ENCODE data around the gene SIVA1.

Gene SIVA1

DNA sequence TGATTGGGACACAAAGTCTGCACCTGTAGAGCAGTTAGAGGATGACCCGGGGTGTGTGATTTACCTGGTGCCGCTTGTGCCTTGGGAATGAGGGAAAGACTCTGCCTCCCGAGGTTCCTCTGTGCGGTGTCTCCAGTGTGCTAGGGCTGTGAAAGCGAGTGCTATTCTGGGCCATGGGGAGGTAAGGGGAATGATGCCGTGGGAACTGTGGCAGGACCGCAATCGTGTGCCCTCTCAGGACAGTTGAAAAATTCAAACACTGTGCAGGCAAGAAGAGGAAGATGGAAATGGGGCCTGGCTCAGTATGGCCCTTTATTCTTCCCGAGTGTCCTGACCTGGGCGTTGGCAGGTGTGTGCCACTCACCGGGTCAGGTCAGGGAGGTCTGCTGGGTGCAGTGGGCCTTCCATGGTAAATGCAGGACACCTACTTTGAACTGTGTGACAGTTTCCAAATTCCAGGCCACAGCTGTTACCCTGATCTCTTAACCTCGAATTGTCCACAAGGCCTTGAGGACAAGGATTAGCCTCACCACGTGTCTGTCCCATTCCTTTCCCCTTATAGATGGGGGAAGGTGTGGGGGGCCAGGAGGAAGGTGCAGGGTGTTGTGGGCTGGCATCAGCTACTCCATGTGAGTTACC lies 1.4 kb downstream of the SIVA1 start:
- DNase-seq (ENCODE audit: low read depth), result no peak
- TF ChIP-seq, protein P1, sequence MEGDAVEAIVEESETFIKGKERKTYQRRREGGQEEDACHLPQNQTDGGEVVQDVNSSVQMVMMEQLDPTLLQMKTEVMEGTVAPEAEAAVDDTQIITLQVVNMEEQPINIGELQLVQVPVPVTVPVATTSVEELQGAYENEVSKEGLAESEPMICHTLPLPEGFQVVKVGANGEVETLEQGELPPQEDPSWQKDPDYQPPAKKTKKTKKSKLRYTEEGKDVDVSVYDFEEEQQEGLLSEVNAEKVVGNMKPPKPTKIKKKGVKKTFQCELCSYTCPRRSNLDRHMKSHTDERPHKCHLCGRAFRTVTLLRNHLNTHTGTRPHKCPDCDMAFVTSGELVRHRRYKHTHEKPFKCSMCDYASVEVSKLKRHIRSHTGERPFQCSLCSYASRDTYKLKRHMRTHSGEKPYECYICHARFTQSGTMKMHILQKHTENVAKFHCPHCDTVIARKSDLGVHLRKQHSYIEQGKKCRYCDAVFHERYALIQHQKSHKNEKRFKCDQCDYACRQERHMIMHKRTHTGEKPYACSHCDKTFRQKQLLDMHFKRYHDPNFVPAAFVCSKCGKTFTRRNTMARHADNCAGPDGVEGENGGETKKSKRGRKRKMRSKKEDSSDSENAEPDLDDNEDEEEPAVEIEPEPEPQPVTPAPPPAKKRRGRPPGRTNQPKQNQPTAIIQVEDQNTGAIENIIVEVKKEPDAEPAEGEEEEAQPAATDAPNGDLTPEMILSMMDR (IDR thresholded peaks at IDR 0.05; ENCODE audit: insufficient read depth, low read depth, low read length, missing control alignments), result no peak
- peak overlapping the region; percentile 83 for H3K4me3 ChIP-seq (ENCODE audit: low read length)

DNA sequence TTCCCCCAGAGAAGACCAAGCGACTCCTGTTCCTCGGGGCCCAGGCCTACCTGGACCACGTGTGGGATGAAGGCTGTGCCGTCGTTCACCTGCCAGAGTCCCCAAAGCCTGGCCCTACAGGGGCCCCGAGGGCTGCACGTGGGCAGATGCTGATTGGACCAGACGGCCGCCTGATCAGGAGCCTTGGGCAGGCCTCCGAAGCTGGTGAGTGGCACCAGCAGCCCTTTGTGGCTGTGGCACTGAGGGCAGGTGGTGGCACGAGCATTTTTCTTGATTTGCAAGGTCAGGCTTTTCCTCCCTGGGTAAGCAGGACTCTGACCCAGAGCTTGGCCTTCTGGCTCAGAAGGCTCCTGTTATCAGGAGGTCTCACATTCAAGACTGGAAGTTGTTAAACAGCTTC lies 2.7 kb downstream of the SIVA1 start:
- no peak for DNase-seq (ENCODE audit: low read depth)
- H3K4me3 ChIP-seq (ENCODE audit: low read length), result no peak overlapping the region
- TF ChIP-seq, protein P1 (IDR thresholded peaks at IDR 0.05; ENCODE audit: insufficient read depth, low read depth, low read length, missing control alignments), result no peak

- TF ChIP-seq, protein P1 (IDR thresholded peaks at IDR 0.05; ENCODE audit: insufficient read depth, low read depth, low read length, missing control alignments), result no peak
- no peak for DNase-seq (ENCODE audit: low read depth)
- no peak overlapping the region for H3K4me3 ChIP-seq (ENCODE audit: low read length)
Observed at GRCh38 chr14:104756477-104757237, 3.7 kb downstream of the SIVA1 start.

DNA sequence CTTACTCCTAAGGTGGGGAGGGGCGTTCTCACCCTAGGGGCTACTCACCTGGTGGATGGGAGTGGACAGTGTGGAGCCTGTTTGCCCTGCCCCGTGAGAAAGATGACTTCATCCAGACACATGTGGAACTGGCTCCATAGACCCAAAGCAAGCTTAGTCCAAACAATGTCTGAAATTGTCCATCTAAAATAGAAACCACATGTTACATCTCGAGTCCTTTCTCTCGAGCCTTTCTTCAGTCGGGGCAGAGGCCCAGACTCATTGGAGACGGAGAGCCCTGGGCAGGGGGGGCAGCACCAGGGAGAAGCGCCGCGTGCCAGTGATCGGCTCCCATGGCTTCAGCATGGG lies 4.3 kb downstream of the SIVA1 start:
- no peak for DNase-seq (ENCODE audit: low read depth)
- TF ChIP-seq, protein P1 (IDR thresholded peaks at IDR 0.05; ENCODE audit: insufficient read depth, low read depth, low read length, missing control alignments), result no peak
- H3K4me3 ChIP-seq (ENCODE audit: low read length), result no peak overlapping the region

DNA sequence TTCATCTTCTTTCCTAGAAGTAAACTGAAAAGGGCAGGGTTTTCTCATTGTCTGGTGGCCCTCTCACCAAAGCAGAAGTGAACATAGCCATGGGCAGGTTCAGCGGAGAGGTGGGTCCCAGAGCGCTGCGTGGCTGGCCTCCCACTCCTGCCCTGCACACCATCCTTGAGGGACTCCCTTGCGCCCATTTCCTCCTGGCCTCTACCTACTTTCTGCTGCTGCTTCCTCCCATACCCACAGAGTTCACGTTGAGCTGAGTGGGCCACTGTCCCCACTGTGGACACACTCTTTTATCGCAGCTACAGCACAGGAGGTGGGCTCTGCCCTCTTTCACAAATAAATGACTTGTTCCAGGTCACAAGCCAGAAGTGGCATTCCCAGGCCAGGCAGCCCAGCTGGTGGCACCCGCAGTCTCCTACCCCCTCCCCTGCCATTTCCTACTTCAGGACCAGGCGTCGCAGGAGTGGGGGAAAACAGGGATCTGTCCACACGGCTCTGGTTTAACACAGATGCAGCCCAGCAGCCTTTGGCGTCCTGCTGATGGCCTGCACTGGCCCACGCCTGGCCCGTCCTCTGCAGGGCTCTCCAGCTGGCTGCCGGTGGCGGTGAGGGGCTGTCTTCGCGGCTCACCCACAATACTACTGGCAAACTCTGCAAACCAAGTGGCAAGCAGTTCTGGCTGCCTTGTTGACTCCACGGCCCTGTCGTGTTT lies 4.9 kb downstream of the SIVA1 start:
- TF ChIP-seq, protein P1 (IDR thresholded peaks at IDR 0.05; ENCODE audit: insufficient read depth, low read depth, low read length, missing control alignments), result no peak
- DNase-seq (ENCODE audit: low read depth), result no peak
- no peak overlapping the region for H3K4me3 ChIP-seq (ENCODE audit: low read length)

GRCh38 chr14:104758981-104759969 lies 6.3 kb downstream of the SIVA1 start:
- no peak overlapping the region for H3K4me3 ChIP-seq (ENCODE audit: low read length)
- TF ChIP-seq, protein P1 (IDR thresholded peaks at IDR 0.05; ENCODE audit: insufficient read depth, low read depth, low read length, missing control alignments), result no peak
- DNase-seq (ENCODE audit: low read depth), result no peak

Data from epithelial cell of esophagus (primary cell).